ENCODE measurements around the gene MEI1.
A peak's percentile ranks its signal among the peaks of the same experiment; 100 is the strongest.
"Not testable (repeated sequence)": the region's sequence is repeated elsewhere in the genome, so short reads cannot be mapped to it uniquely, and the experiment has no call there.

MEI1 gene

GRCh38 chr22:41699264-41700107, at the start of gene MEI1:
Gene MEI1, plus strand, starts transcription at chr22:41699503. Its CDS starts 36 bp downstream, at chr22:41699539.
- no peak for DNase-seq (ENCODE audit: low read depth)

GRCh38 chr22:41650229-41650628, 49.1 kb upstream of the MEI1 start:
- DNase-seq (ENCODE audit: low read depth), result no peak

- DNase-seq (ENCODE audit: low read depth), result no peak
Measured at GRCh38 chr22:41650821-41651220, 48.5 kb upstream of the MEI1 start.

- no peak for DNase-seq (ENCODE audit: low read depth)
Measured at GRCh38 chr22:41654322-41654721, 45.0 kb upstream of the MEI1 start.

- no peak for DNase-seq (ENCODE audit: low read depth)
Measured at GRCh38 chr22:41656556-41656955, 42.7 kb upstream of the MEI1 start.

- no peak for DNase-seq (ENCODE audit: low read depth)
Measured at GRCh38 chr22:41657709-41658108, 41.6 kb upstream of the MEI1 start.

GRCh38 chr22:41658869-41659268, 40.4 kb upstream of the MEI1 start:
- no peak for DNase-seq (ENCODE audit: low read depth)

- DNase-seq (ENCODE audit: low read depth), result no peak
Measured at GRCh38 chr22:41659941-41660340, 39.4 kb upstream of the MEI1 start.

- DNase-seq (ENCODE audit: low read depth), result no peak
Measured at GRCh38 chr22:41660416-41660815, 38.9 kb upstream of the MEI1 start.

- DNase-seq (ENCODE audit: low read depth), result no peak
Measured at GRCh38 chr22:41661088-41661487, 38.2 kb upstream of the MEI1 start.

- no peak for DNase-seq (ENCODE audit: low read depth)
Measured at GRCh38 chr22:41661713-41662112, 37.6 kb upstream of the MEI1 start.

GRCh38 chr22:41663594-41663993, 35.7 kb upstream of the MEI1 start:
- not testable (repeated sequence) for DNase-seq (ENCODE audit: low read depth)

GRCh38 chr22:41664490-41664889, 34.8 kb upstream of the MEI1 start:
- no peak for DNase-seq (ENCODE audit: low read depth)

- DNase-seq (ENCODE audit: low read depth), result no peak
Measured at GRCh38 chr22:41664951-41665350, 34.4 kb upstream of the MEI1 start.

GRCh38 chr22:41668971-41669911, 30.1 kb upstream of the MEI1 start:
- DNase-seq (ENCODE audit: low read depth), result peak; percentile 64

GRCh38 chr22:41672096-41672495, 27.2 kb upstream of the MEI1 start:
- not testable (repeated sequence) for DNase-seq (ENCODE audit: low read depth)

GRCh38 chr22:41672780-41673509, 26.4 kb upstream of the MEI1 start:
- DNase-seq (ENCODE audit: low read depth), result no peak

GRCh38 chr22:41674846-41675340, 24.4 kb upstream of the MEI1 start:
- DNase-seq (ENCODE audit: low read depth), result no peak

GRCh38 chr22:41676134-41676533, 23.2 kb upstream of the MEI1 start:
- DNase-seq (ENCODE audit: low read depth), result no peak

GRCh38 chr22:41681616-41682015, 17.7 kb upstream of the MEI1 start:
- DNase-seq (ENCODE audit: low read depth), result no peak

- DNase-seq (ENCODE audit: low read depth), result peak; percentile 77
Measured at GRCh38 chr22:41682033-41682807, 17.1 kb upstream of the MEI1 start.
